CD4-positive, alpha-beta T cell treated with Interferon alpha-2 for 1 hour (primary cell): ENCODE data around the gene GJA9.
A peak's percentile ranks its signal among the peaks of the same experiment; 100 is the strongest.
"Not testable (repeated sequence)": the region's sequence is repeated elsewhere in the genome, so short reads cannot be mapped to it uniquely, and the experiment has no call there.

ENCODE experiments used
- DNase-seq, 2 donors: peaks; one replicate each; pipeline ENCODE4 v3.0.0-alpha.2; 2020 to 2022

Gene GJA9

GRCh38 chr1:38881487-38881886 lies at the start of gene GJA9:
Gene GJA9 (minus strand): TSS chr1:38881587. CDS start chr1:38876098, 5,489 bp downstream.
- DNase-seq, result no peak

GRCh38 chr1:38929476-38929875 lies 48.1 kb upstream of the GJA9 start:
- DNase-seq, result no peak

GRCh38 chr1:38929054-38929453 lies 47.7 kb upstream of the GJA9 start:
- no peak for DNase-seq

- no peak for DNase-seq
Observed at GRCh38 chr1:38926091-38926490, 44.7 kb upstream of the GJA9 start.

GRCh38 chr1:38925391-38925790 lies 44.0 kb upstream of the GJA9 start:
- no peak for DNase-seq

- DNase-seq, result no peak
Observed at GRCh38 chr1:38923607-38924006, 42.2 kb upstream of the GJA9 start.

GRCh38 chr1:38919130-38919529 lies 37.7 kb upstream of the GJA9 start:
- DNase-seq, result no peak

- no peak for DNase-seq
Observed at GRCh38 chr1:38918568-38918967, 37.2 kb upstream of the GJA9 start.

- no peak for DNase-seq
Observed at GRCh38 chr1:38917772-38918171, 36.4 kb upstream of the GJA9 start.

- DNase-seq, result no peak
Observed at GRCh38 chr1:38917337-38917736, 36.0 kb upstream of the GJA9 start.

GRCh38 chr1:38915352-38915948 lies 34.1 kb upstream of the GJA9 start:
- DNase-seq, result no peak

GRCh38 chr1:38914908-38915307 lies 33.5 kb upstream of the GJA9 start:
- not testable (repeated sequence) for DNase-seq

GRCh38 chr1:38908821-38909220 lies 27.4 kb upstream of the GJA9 start:
- DNase-seq, result no peak

GRCh38 chr1:38905985-38906384 lies 24.6 kb upstream of the GJA9 start:
- DNase-seq, result no peak

GRCh38 chr1:38899560-38899959 lies 18.2 kb upstream of the GJA9 start:
- no peak for DNase-seq

GRCh38 chr1:38898653-38899230 lies 17.4 kb upstream of the GJA9 start:
- no peak for DNase-seq

- DNase-seq, result no peak
Observed at GRCh38 chr1:38896169-38896568, 14.8 kb upstream of the GJA9 start.

GRCh38 chr1:38892976-38893375 lies 11.6 kb upstream of the GJA9 start:
- DNase-seq, result no peak

GRCh38 chr1:38891753-38892152 lies 10.4 kb upstream of the GJA9 start:
- peak in 1 of 2 donors; percentile 20 for DNase-seq

GRCh38 chr1:38889589-38889988 lies 8.2 kb upstream of the GJA9 start:
- no peak for DNase-seq

GRCh38 chr1:38888423-38889333 lies 7.3 kb upstream of the GJA9 start:
- no peak for DNase-seq

GRCh38 chr1:38885092-38885491 lies 3.7 kb upstream of the GJA9 start:
- no peak for DNase-seq

- no peak for DNase-seq
Observed at GRCh38 chr1:38875811-38876210, 5.6 kb downstream of the GJA9 start.
